Right atrium auricular region (tissue), 2 donors: ENCODE results near the gene NMRK2. TPM values are rescaled to one million over a fixed set of nuclear protein-coding genes. Genes with fewer than 3 reads are reported as not detected.

Experiments
- DNase-seq: peaks from one replicate; pipeline ENCODE4 v3.0.0-alpha.2; 2019; ENCODE audit warnings: low spot score
- H3K27ac ChIP-seq, 2 donors: fragments of 200-600 bp; sonication (generic); 1 replicate in 1 of 2; 2 replicates in 1 of 2; pipeline ENCODE4 v1.5.1; 2016 to 2019
- H3K27me3 ChIP-seq, 2 donors: fragments of 200-600 bp; sonication (generic); one replicate each; pipeline versions ENCODE4 v1.5.1 to v1.6.0; 2017 to 2019
- H3K36me3 ChIP-seq: fragments of 200-600 bp; sonication (generic); one replicate; pipeline ENCODE4 v1.5.1; 2016
- H3K4me1 ChIP-seq, 2 donors: fragments of 200-600 bp; sonication (generic); one replicate each; pipeline versions ENCODE4 v1.5.1 to v1.6.0; 2017 to 2019
- H3K4me3 ChIP-seq, 2 donors: fragments of 200-600 bp; sonication (generic); 1 replicate in 1 of 2; 2 replicates in 1 of 2; pipeline ENCODE4 v1.5.1; 2017 to 2019; ENCODE audit warnings: mild to moderate bottlenecking in 1 of 2, moderate library complexity in 1 of 2
- H3K9me3 ChIP-seq, 2 donors: fragments of 200-600 bp; sonication (generic); one replicate each; pipeline ENCODE4 v1.5.1; 2019
- total RNA-seq, 2 donors: library from RNA; depleted of rRNA; stranded (reverse); fragments of >200 nt; gene quantifications; one replicate each; pipeline ENCODE4 v1.1.0, GENCODE V29; 2016
- TF ChIP-seq, protein P1 (sequence below), 2 donors: fragments of 200-600 bp; sonication (generic); IDR thresholded peaks; one replicate each; pipeline ENCODE4 v1.5.1; 2019; ENCODE audit warnings: antibody characterized with exemption in 2 of 2

Gene NMRK2
- total RNA-seq, 2 donors from 2014 or later: 1,342 to 2,195 TPM

DNA sequence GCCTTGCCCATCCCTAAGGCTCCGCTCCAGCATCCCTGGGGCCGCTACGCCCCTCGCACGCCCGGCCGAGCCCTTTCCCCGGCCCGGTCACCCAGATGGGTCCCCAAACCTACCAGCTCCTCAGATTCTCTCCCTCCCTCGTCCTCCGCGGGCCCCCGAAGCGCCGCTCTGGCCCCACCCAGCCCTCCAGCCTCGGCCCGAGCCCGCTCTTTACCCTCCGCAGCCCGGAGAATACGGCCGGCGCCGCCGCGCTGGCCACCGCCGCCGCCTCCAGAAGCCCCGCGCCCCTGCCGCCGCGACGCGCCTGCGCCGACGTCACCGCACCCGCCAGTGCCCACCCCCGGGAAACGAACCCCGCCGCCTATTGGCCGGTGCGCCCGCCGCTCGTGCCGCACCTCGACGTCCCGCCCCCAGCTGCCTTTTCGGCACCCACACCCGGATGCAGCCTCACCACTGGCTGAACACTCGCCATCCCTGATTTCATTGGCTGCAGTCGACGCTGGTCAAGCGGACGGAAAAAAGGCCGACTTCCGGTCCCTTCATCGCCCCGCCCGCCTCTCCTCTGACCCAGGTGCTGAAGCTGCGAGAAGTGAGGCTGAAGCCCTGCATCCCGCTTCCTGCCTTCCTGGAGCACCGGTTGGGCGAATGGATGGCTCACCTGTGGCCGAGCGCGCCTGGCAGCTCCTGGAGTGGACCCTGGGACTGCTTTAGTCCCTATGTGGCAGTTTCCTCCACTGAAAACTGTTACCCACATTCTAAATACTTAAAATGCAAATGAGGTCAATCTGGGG is 38.1 kb downstream of the NMRK2 start, which contains the start of gene DAPK3:
DAPK3 (minus strand) TSS at position 292 of the 791 bp plus-strand sequence. CDS start 1,364 bp downstream, outside the sequence.
- peak; percentile 99 for DNase-seq
- peaks cover 40% of the 10 kb centered on the region for H3K36me3 ChIP-seq
- peaks cover 0 to 48% of the 10 kb centered on the region in 2 donors for H3K4me1 ChIP-seq
- H3K4me3 ChIP-seq: peak within 1 kb of the TSS; percentile 95 to 99
- peak within 1 kb of the TSS; percentile 99 to 100 for H3K27ac ChIP-seq
- H3K27me3 ChIP-seq: no peaks in the 10 kb centered on the region
- H3K9me3 ChIP-seq: no peaks in the 10 kb centered on the region
- TF ChIP-seq, protein P1, sequence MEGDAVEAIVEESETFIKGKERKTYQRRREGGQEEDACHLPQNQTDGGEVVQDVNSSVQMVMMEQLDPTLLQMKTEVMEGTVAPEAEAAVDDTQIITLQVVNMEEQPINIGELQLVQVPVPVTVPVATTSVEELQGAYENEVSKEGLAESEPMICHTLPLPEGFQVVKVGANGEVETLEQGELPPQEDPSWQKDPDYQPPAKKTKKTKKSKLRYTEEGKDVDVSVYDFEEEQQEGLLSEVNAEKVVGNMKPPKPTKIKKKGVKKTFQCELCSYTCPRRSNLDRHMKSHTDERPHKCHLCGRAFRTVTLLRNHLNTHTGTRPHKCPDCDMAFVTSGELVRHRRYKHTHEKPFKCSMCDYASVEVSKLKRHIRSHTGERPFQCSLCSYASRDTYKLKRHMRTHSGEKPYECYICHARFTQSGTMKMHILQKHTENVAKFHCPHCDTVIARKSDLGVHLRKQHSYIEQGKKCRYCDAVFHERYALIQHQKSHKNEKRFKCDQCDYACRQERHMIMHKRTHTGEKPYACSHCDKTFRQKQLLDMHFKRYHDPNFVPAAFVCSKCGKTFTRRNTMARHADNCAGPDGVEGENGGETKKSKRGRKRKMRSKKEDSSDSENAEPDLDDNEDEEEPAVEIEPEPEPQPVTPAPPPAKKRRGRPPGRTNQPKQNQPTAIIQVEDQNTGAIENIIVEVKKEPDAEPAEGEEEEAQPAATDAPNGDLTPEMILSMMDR (IDR thresholded peaks at IDR 0.05): peak in 1 of 2 donors; percentile 18

DNA sequence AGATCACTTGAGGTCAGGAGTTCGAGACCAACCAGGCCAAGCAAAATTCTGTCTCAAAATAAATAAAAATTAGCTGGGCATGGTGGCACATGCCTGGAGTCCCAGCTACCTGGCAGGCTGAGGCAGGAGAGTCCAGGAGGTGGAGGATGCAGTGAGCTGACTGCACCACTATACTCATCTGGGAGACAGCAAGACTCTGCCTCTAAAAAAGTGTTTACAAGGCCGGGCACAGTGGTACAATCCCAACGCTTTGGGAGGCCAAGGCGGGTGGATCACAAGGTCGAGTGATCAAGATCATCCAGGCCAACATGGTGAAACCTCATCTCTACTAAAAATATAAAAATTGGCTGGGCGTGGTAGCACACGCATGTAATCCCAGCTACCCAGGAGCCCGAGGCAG is 42.3 kb downstream of the NMRK2 start:
- peaks cover 53% of the 10 kb centered on the region for H3K36me3 ChIP-seq
- TF ChIP-seq, protein P1 (IDR thresholded peaks at IDR 0.05): no peak
- no peaks in the 10 kb centered on the region for H3K27me3 ChIP-seq
- no peak for DNase-seq
- H3K4me3 ChIP-seq: no peak overlapping the region
- H3K9me3 ChIP-seq: no peaks in the 10 kb centered on the region
- no peak overlapping the region for H3K27ac ChIP-seq
- H3K4me1 ChIP-seq: peaks cover 0 to 6% of the 10 kb centered on the region in 2 donors

DNA sequence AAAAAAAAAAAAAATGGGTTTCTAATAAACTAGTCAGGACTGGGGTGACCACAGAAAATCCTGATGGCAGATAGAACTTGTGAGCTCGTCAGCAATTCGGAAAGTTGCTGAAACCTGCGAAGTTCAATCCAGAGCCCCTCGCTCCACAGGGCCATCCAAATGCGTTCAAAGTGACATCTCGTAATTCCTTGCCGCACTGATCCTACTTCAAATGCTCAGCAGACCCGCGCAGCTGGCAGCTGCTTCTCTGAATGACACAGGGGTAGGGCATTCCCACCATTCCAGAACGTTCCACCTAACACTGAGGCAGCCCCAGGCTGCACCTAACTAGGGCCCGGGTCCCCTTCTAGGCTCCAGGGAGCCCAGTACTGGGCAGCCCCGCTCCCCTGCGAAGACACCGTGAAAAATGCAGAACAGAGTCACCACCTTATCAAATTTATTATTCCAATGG is 42.8 kb downstream of the NMRK2 start:
- DNase-seq: no peak
- Histone ChIP-seq H3K27me3 (no peaks in the 10 kb centered on the region), H3K36me3 (peaks cover 58% of the 10 kb centered on the region), H3K27ac (no peak overlapping the region), H3K4me3 (no peak overlapping the region), H3K9me3 (no peaks in the 10 kb centered on the region), H3K4me1 (peaks cover 0 to 5% of the 10 kb centered on the region in 2 donors)
- TF ChIP-seq, protein P1 (IDR thresholded peaks at IDR 0.05): no peak

DNA sequence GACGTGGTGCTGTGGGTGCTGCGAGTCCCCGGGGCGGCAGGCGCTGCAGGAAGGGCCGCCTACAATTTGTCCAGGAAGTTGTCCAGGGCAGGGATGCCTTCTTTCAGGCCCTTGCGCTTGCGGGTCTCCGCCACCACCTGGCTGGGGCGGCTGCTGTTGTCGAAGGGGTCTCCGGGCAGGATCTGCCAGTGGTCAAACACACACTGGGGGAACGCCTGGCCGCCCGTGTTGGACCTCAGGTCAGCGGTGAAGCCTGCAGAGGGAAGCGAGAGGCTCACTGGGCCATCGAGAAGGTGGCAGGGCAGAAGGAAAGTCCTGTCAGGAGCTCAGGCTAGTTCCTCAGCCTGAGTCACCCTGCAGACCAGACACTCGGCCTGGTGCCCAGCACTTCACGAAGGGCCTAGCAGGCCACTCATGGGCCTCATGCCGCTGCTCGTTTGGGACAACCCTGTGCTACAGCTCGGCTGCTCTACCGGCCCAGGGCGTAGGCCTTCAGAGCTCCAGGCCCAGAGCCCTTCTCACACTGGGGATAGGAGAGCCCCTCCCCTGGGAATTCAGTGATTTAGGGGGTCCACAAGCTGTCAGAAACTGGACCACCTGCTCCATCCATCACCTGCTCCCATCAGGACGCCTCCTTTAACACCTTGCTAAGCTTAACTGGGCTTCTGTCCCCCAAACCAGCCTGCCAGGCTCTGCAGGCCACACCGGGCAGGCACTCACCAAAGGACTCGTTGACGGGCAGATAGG is 43.8 kb downstream of the NMRK2 start:
- Histone ChIP-seq H3K27ac (no peak overlapping the region), H3K9me3 (no peaks in the 10 kb centered on the region), H3K36me3 (peaks cover 68% of the 10 kb centered on the region), H3K4me1 (peaks cover 0 to under 1% of the 10 kb centered on the region in 2 donors), H3K27me3 (no peaks in the 10 kb centered on the region), H3K4me3 (no peak overlapping the region)
- TF ChIP-seq, protein P1 (IDR thresholded peaks at IDR 0.05): no peak
- DNase-seq: no peak

DNA sequence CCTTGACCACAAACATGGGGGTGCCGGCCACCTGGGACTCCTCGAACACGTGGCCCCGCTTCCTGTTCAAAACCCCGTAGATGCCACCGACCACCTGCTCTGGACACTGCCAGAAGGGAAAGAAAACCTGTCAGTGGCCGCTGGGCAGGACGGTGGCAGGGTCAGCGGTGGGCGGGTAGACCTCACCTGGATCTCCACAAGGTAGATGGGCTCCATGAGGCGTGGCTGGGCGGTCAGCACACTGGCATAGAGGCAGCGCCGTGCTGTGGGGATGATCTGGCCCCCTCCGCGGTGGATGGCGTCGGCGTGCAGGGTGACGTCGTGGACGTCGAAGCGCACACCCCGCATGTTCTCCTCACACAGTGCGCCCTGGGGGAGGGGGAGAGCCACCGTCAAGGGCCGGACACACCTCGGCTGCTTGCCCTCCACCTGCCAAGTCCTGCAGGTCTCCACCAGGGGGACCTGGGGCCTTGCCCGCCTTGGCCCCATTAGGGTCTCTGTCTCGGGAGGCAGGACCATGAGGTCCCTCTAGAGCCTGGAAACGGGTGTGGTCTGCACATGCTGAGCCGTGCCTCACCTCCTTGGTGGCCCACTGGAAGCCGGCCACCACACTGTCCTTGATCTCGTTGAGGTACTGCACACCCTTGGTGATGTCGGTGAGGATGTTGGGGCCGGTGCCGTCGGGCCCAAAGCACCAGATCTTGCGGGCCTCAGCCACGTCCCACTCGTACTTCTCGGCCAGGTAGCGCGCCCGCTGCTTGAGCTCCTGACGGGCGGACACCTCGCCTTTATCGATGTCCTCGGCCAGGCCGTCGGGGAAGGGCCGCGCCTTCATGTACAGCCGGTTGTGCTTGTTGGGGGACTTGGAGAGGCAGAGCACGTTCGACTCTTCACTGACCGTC is 44.6 kb downstream of the NMRK2 start:
- Histone ChIP-seq H3K36me3 (peaks cover 76% of the 10 kb centered on the region), H3K4me1 (peaks cover 0 to 1% of the 10 kb centered on the region in 2 donors), H3K9me3 (no peaks in the 10 kb centered on the region), H3K27ac (no peak overlapping the region), H3K4me3 (no peak overlapping the region), H3K27me3 (no peaks in the 10 kb centered on the region)
- no peak for DNase-seq
- TF ChIP-seq, protein P1 (IDR thresholded peaks at IDR 0.05): no peak
